ENCODE measurements around the gene FAS. TPM values are rescaled to one million over a fixed set of nuclear protein-coding genes. Genes with fewer than 3 reads are reported as not detected.

FAS gene
- total and polyA plus RNA-seq, 9 of the 15 experiments (the other 6 are each of a cell fraction or from before 2014, with no cell fraction given) = 0.08 to 0.62 (median 0.37) TPM

DNA sequence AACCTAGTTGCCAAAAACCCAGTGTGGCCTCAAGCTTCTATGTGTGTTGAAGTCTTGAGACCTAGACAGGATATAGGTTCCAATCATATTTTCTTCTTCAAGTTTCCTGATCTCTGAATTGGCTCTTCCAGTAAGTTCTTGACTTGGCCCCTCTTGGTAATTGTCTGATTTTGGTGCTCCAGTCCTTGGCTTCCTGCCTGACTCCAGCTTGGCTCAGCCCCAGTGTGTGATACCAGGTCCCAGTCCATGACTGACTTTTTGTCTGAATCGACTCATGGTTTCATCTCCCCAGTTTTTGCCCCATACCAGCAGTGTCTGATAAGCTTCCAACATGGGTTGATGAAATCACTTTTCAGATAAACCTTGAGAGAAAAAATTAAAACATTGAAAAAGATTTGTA, 72.3 kb downstream of the FAS start (continued):
- TF ChIP-seq, protein P1, sequence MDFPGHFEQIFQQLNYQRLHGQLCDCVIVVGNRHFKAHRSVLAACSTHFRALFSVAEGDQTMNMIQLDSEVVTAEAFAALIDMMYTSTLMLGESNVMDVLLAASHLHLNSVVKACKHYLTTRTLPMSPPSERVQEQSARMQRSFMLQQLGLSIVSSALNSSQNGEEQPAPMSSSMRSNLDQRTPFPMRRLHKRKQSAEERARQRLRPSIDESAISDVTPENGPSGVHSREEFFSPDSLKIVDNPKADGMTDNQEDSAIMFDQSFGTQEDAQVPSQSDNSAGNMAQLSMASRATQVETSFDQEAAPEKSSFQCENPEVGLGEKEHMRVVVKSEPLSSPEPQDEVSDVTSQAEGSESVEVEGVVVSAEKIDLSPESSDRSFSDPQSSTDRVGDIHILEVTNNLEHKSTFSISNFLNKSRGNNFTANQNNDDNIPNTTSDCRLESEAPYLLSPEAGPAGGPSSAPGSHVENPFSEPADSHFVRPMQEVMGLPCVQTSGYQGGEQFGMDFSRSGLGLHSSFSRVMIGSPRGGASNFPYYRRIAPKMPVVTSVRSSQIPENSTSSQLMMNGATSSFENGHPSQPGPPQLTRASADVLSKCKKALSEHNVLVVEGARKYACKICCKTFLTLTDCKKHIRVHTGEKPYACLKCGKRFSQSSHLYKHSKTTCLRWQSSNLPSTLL (IDR thresholded peaks at IDR 0.05) = no peak

DNA sequence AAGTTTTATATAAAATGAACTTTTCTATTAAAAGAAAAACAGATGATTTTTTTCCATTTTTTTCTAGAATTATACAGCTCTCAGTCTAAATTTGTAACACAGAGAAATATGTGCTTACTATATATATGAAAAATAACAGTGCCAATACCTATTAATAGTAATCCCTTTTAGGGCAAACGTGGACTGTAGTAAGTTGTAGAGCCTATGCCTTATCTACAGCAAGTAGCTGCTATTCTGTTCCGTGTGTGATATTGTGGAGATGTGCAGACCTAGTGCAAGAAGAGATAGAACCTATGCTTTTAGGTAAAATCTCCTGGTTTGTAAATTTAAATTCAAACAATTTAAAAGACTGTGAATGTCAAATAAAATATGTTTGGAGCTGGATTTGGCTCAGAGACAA, 72.9 kb downstream of the FAS start:
- ChIA-PET CTCF (ENCODE audit: low intra/inter-chr PET ratio) (no interaction called here), POLR2A (no interaction called here)
- WGBS (ENCODE audit: insufficient coverage, low coverage, missing lambda C conversion rate) = 0% methylated on average over 2 of the region's 2 CpGs
- Histone ChIP-seq H3K4me3 (no peak overlapping the region), H3K27ac (ENCODE audit: extremely low read depth, low read depth, low read length) (no peak overlapping the region; the same call in 2 of the 3 replicates), H3K27me3 (ENCODE audit: control insufficient read depth in 2 of 2, insufficient read depth in 2 of 2, low read length in 2 of 2) (no peaks in the 10 kb centered on the region), H3K36me3 (ENCODE audit: control insufficient read depth, insufficient read depth, low read length) (no peaks in the 10 kb centered on the region), H3K9ac (ENCODE audit: insufficient read depth in 1 of 2, low read depth in 2 of 2, low read length in 2 of 2) (no peak overlapping the region), H3K4me2 (ENCODE audit: insufficient read depth, low read length) (no peak overlapping the region), H2AFZ (ENCODE audit: low read depth, low read length) (no peak overlapping the region), H3K9me3 (replicated peaks; ENCODE audit: control insufficient read depth, insufficient read depth, low read depth, low read length) (no peaks in the 10 kb centered on the region), H3K9me1 (ENCODE audit: control insufficient read depth, insufficient read depth, low read length) (no peaks in the 10 kb centered on the region), H4K20me1 (replicated peaks; ENCODE audit: control insufficient read depth, insufficient read depth, low read length) (no peaks in the 10 kb centered on the region), H3K79me2 (ENCODE audit: control insufficient read depth, insufficient read depth, low read length) (no peaks in the 10 kb centered on the region), H3K4me1 (replicated peaks in 1 of 2; ENCODE audit: control insufficient read depth in 2 of 2, insufficient read depth in 2 of 2, low read length in 2 of 2) (no peaks in the 10 kb centered on the region)
- in situ Hi-C loops (cut with MboI) = no loop called here
- intact Hi-C loops (cut with micrococcal nuclease) = no loop called here
- BruUV-seq (replicated peaks) = no TSS peak
- no peak for FAIRE-seq
- TF ChIP-seq, protein P2, sequence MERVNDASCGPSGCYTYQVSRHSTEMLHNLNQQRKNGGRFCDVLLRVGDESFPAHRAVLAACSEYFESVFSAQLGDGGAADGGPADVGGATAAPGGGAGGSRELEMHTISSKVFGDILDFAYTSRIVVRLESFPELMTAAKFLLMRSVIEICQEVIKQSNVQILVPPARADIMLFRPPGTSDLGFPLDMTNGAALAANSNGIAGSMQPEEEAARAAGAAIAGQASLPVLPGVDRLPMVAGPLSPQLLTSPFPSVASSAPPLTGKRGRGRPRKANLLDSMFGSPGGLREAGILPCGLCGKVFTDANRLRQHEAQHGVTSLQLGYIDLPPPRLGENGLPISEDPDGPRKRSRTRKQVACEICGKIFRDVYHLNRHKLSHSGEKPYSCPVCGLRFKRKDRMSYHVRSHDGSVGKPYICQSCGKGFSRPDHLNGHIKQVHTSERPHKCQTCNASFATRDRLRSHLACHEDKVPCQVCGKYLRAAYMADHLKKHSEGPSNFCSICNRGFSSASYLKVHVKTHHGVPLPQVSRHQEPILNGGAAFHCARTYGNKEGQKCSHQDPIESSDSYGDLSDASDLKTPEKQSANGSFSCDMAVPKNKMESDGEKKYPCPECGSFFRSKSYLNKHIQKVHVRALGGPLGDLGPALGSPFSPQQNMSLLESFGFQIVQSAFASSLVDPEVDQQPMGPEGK (CRISPR knock-in tag; IDR thresholded peaks at IDR 0.05; ENCODE audit: borderline replicate concordance) = no peak
- no peak for TF ChIP-seq MCM2 (IDR thresholded peaks at IDR 0.05; ENCODE audit: low read depth)
- peak; percentile 46; the same call in 1 of the 2 replicates for TF ChIP-seq TEAD4 (IDR thresholded peaks at IDR 0.05; ENCODE audit: low read length)
- TF ChIP-seq TEAD4 (CRISPR knock-in tag; IDR thresholded peaks at IDR 0.05; ENCODE audit: borderline replicate concordance) = no peak
- TF ChIP-seq, protein P3, sequence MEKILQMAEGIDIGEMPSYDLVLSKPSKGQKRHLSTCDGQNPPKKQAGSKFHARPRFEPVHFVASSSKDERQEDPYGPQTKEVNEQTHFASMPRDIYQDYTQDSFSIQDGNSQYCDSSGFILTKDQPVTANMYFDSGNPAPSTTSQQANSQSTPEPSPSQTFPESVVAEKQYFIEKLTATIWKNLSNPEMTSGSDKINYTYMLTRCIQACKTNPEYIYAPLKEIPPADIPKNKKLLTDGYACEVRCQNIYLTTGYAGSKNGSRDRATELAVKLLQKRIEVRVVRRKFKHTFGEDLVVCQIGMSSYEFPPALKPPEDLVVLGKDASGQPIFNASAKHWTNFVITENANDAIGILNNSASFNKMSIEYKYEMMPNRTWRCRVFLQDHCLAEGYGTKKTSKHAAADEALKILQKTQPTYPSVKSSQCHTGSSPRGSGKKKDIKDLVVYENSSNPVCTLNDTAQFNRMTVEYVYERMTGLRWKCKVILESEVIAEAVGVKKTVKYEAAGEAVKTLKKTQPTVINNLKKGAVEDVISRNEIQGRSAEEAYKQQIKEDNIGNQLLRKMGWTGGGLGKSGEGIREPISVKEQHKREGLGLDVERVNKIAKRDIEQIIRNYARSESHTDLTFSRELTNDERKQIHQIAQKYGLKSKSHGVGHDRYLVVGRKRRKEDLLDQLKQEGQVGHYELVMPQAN (IDR thresholded peaks at IDR 0.05; ENCODE audit: borderline replicate concordance) = no peak
- peak in 1 of 4 experiments; percentile 5 for DNase-seq (ENCODE audit: extremely low read depth in 1 of 4, low spot score in 3 of 4)
- peak; percentile 61; the same call in 2 of the 3 replicates for ATAC-seq

Data from K562 (cell line).